CD4-positive, CD25-positive, alpha-beta regulatory T cell (primary cell): ENCODE data around the gene ROBO2. TPM values are rescaled to one million over a fixed set of nuclear protein-coding genes. Genes with fewer than 3 reads are reported as not detected.

Source experiments
- ATAC-seq, 2 donors: fragments of 150-1000 bp; cut with Tn5 transposase; one replicate each; pipeline ENCODE4 v1.10.0; 2021; ENCODE audit warnings: low read depth in 2 of 2, moderate number of reproducible peaks in 2 of 2, moderate library complexity in 1 of 2
- DNase-seq, 3 donors: peaks; one replicate each; pipeline versions ENCODE4 v3.0.0 to v3.0.0-alpha.2; 2012 to 2022; ENCODE audit warnings: mixed read lengths in 1 of 3
- H3K27ac ChIP-seq: one replicate; pipeline ENCODE4 v1.7.0; 2013; ENCODE audit warnings: mild to moderate bottlenecking, low read length; ENCODE audit not compliant: insufficient read depth, poor library complexity, severe bottlenecking
- H3K27me3 ChIP-seq: one replicate; pipeline ENCODE4 v1.7.0; 2013; ENCODE audit warnings: low read length; ENCODE audit not compliant: control insufficient read depth, insufficient read depth
- H3K36me3 ChIP-seq: one replicate; pipeline ENCODE4 v1.7.0; 2013; ENCODE audit warnings: mild to moderate bottlenecking, low read length, moderate library complexity; ENCODE audit not compliant: control insufficient read depth, insufficient read depth
- H3K4me1 ChIP-seq: 2 replicates; pipeline ENCODE4 v1.7.0; 2013; ENCODE audit warnings: mild to moderate bottlenecking, low read length; ENCODE audit not compliant: insufficient read depth, control insufficient read depth, poor library complexity, severe bottlenecking
- H3K4me3 ChIP-seq: one replicate; pipeline ENCODE4 v1.7.0; 2013; ENCODE audit warnings: low read depth, mild to moderate bottlenecking, low read length, moderate library complexity
- H3K9me3 ChIP-seq, 2 experiments: 1 replicate in 1 of 2; 2 replicates in 1 of 2; pipeline ENCODE4 v1.7.0; 2013; ENCODE audit warnings: low read length in 2 of 2, mild to moderate bottlenecking in 1 of 2, moderate library complexity in 1 of 2; ENCODE audit not compliant: control insufficient read depth in 2 of 2
- H3K27ac Mint-ChIP-seq, 3 donors: one replicate each; pipeline ENCODE4 v1.8.0; 2020 to 2022; ENCODE audit warnings: mild to moderate bottlenecking in 3 of 3, mixed read lengths in 3 of 3, moderate library complexity in 2 of 3
- H3K27me3 Mint-ChIP-seq: one replicate; pipeline ENCODE4 v1.8.0; 2022; ENCODE audit warnings: mild to moderate bottlenecking, mixed read lengths
- H3K36me3 Mint-ChIP-seq: one replicate; pipeline ENCODE4 v1.8.0; 2020; ENCODE audit warnings: mixed read lengths
- H3K4me1 Mint-ChIP-seq, 4 donors: one replicate each; pipeline ENCODE4 v1.8.0; 2020 to 2022; ENCODE audit warnings: mixed read lengths in 4 of 4, mild to moderate bottlenecking in 1 of 4
- H3K4me3 Mint-ChIP-seq, 4 donors: one replicate each; pipeline ENCODE4 v1.8.0; 2020 to 2022; ENCODE audit warnings: mild to moderate bottlenecking in 4 of 4, mixed read lengths in 4 of 4, moderate library complexity in 3 of 4
- H3K9me3 Mint-ChIP-seq, 7 donors: one replicate each; pipeline ENCODE4 v1.8.0; 2020 to 2022; ENCODE audit warnings: mixed read lengths in 7 of 7, mild to moderate bottlenecking in 3 of 7, moderate library complexity in 2 of 7
- polyA plus RNA-seq, 4 donors: library from polyadenylated mRNA; unstranded; fragments of 300-500 nt; fragmentation: Illumina TruSeq; gene quantifications; one replicate each; pipeline ENCODE4 v1.2.3, GENCODE V29; 2021
- total RNA-seq: library from RNA; stranded (reverse); gene quantifications from one replicate; pipeline ENCODE4 v1.2.3, GENCODE V29; 2022

Gene ROBO2
- total and polyA plus RNA-seq, 5 donors from 2014 or later: not detected

- Mint-ChIP-seq H3K27ac (no peak overlapping the region), H3K36me3 (no peaks in the 10 kb centered on the region), H3K9me3 (peaks cover 0 to 30% (median 9%) of the 10 kb centered on the region in 7 donors), H3K4me1 (no peaks in the 10 kb centered on the region), H3K4me3 (no peak overlapping the region), H3K27me3 (no peaks in the 10 kb centered on the region)
- Histone ChIP-seq H3K9me3 (peaks cover 0 to 4% of the 10 kb centered on the region in 2 experiments), H3K4me3 (no peak overlapping the region), H3K36me3 (no peaks in the 10 kb centered on the region), H3K27me3 (no peaks in the 10 kb centered on the region), H3K4me1 (no peaks in the 10 kb centered on the region), H3K27ac (no peak overlapping the region)
- ATAC-seq (no peak), DNase-seq (no peak)
These were observed 526.2 kb downstream of the ROBO2 start for GRCh38 chr3:77566055-77566454.

- Histone ChIP-seq H3K4me3 (no peak overlapping the region), H3K9me3 (peaks cover 4 to 10% of the 10 kb centered on the region in 2 experiments), H3K4me1 (no peaks in the 10 kb centered on the region), H3K27me3 (no peaks in the 10 kb centered on the region), H3K27ac (no peak overlapping the region), H3K36me3 (no peaks in the 10 kb centered on the region)
- no peaks in the 10 kb centered on the region for H3K27me3 Mint-ChIP-seq
- H3K36me3 Mint-ChIP-seq: no peaks in the 10 kb centered on the region
- no peak for DNase-seq
- H3K4me3 Mint-ChIP-seq: no peak overlapping the region
- H3K27ac Mint-ChIP-seq: no peak overlapping the region
- ATAC-seq: no peak
- H3K4me1 Mint-ChIP-seq: no peaks in the 10 kb centered on the region
- H3K9me3 Mint-ChIP-seq: peaks cover 6 to 29% (median 12%) of the 10 kb centered on the region in 7 donors
These were observed 532.2 kb downstream of the ROBO2 start for GRCh38 chr3:77571971-77572715.

GRCh38 chr3:77577264-77577663 is 537.4 kb downstream of the ROBO2 start:
- Mint-ChIP-seq H3K36me3 (no peaks in the 10 kb centered on the region), H3K4me3 (no peak overlapping the region), H3K9me3 (peaks cover 0 to 14% (median 6%) of the 10 kb centered on the region in 7 donors), H3K27me3 (no peaks in the 10 kb centered on the region), H3K4me1 (no peaks in the 10 kb centered on the region), H3K27ac (no peak overlapping the region)
- no peaks in the 10 kb centered on the region for H3K27me3 ChIP-seq
- peaks cover 0 to 8% of the 10 kb centered on the region in 2 experiments for H3K9me3 ChIP-seq
- no peak overlapping the region for H3K4me3 ChIP-seq
- H3K36me3 ChIP-seq: no peaks in the 10 kb centered on the region
- ATAC-seq: no peak
- DNase-seq: no peak
- no peak overlapping the region for H3K27ac ChIP-seq
- no peaks in the 10 kb centered on the region for H3K4me1 ChIP-seq

GRCh38 chr3:77586216-77586615 is 546.3 kb downstream of the ROBO2 start:
- no peak overlapping the region for H3K27ac ChIP-seq
- no peak overlapping the region for H3K27ac Mint-ChIP-seq
- H3K36me3 Mint-ChIP-seq: no peaks in the 10 kb centered on the region
- H3K4me1 ChIP-seq: no peaks in the 10 kb centered on the region
- no peaks in the 10 kb centered on the region for H3K27me3 ChIP-seq
- no peaks in the 10 kb centered on the region for H3K4me1 Mint-ChIP-seq
- H3K4me3 ChIP-seq: no peak overlapping the region
- H3K9me3 ChIP-seq: peaks cover 0 to 2% of the 10 kb centered on the region in 2 experiments
- no peaks in the 10 kb centered on the region for H3K27me3 Mint-ChIP-seq
- no peaks in the 10 kb centered on the region for H3K36me3 ChIP-seq
- H3K9me3 Mint-ChIP-seq: peaks cover 2 to 26% (median 7%) of the 10 kb centered on the region in 7 donors
- no peak overlapping the region for H3K4me3 Mint-ChIP-seq
- ATAC-seq: no peak
- DNase-seq: no peak

- DNase-seq: no peak
- Mint-ChIP-seq H3K27ac (no peak overlapping the region), H3K9me3 (peaks cover 0 to 26% (median 5%) of the 10 kb centered on the region in 7 donors), H3K4me1 (no peaks in the 10 kb centered on the region), H3K4me3 (no peak overlapping the region), H3K36me3 (no peaks in the 10 kb centered on the region), H3K27me3 (no peaks in the 10 kb centered on the region)
- H3K27me3 ChIP-seq: no peaks in the 10 kb centered on the region
- H3K9me3 ChIP-seq: no peaks in the 10 kb centered on the region
- no peak for ATAC-seq
- no peak overlapping the region for H3K4me3 ChIP-seq
- H3K4me1 ChIP-seq: no peaks in the 10 kb centered on the region
- no peak overlapping the region for H3K27ac ChIP-seq
- H3K36me3 ChIP-seq: no peaks in the 10 kb centered on the region
These were observed 549.0 kb downstream of the ROBO2 start for GRCh38 chr3:77588863-77589262.

- ATAC-seq: no peak
- Mint-ChIP-seq H3K27me3 (no peaks in the 10 kb centered on the region), H3K4me1 (no peaks in the 10 kb centered on the region)
These were observed 550.3 kb downstream of the ROBO2 start for GRCh38 chr3:77590191-77590590.

GRCh38 chr3:77595371-77595870 is 555.5 kb downstream of the ROBO2 start:
- DNase-seq (no peak), ATAC-seq (no peak)
- Histone ChIP-seq H3K27ac (no peak overlapping the region), H3K4me3 (no peak overlapping the region), H3K4me1 (no peaks in the 10 kb centered on the region), H3K36me3 (no peaks in the 10 kb centered on the region), H3K27me3 (no peaks in the 10 kb centered on the region), H3K9me3 (peaks cover 0 to 15% of the 10 kb centered on the region in 2 experiments)
- no peak overlapping the region for H3K4me3 Mint-ChIP-seq
- H3K36me3 Mint-ChIP-seq: no peaks in the 10 kb centered on the region
- H3K9me3 Mint-ChIP-seq: peaks cover 0 to 17% (median 6%) of the 10 kb centered on the region in 7 donors
- no peaks in the 10 kb centered on the region for H3K27me3 Mint-ChIP-seq
- H3K27ac Mint-ChIP-seq: no peak overlapping the region
- no peaks in the 10 kb centered on the region for H3K4me1 Mint-ChIP-seq

More at GRCh38 chr3:77590191-77590590, 550.3 kb downstream of the ROBO2 start:
- no peaks in the 10 kb centered on the region for H3K36me3 Mint-ChIP-seq
- peaks cover 0 to 2% of the 10 kb centered on the region in 2 experiments for H3K9me3 ChIP-seq
- no peaks in the 10 kb centered on the region for H3K4me1 ChIP-seq
- peaks cover 0 to 26% (median 5%) of the 10 kb centered on the region in 7 donors for H3K9me3 Mint-ChIP-seq
- H3K36me3 ChIP-seq: no peaks in the 10 kb centered on the region
- no peaks in the 10 kb centered on the region for H3K27me3 ChIP-seq
- no peak overlapping the region for H3K4me3 Mint-ChIP-seq
- DNase-seq: no peak
- no peak overlapping the region for H3K27ac Mint-ChIP-seq
- H3K4me3 ChIP-seq: no peak overlapping the region
- H3K27ac ChIP-seq: no peak overlapping the region

- H3K27me3 Mint-ChIP-seq: no peaks in the 10 kb centered on the region
These were observed 560.0 kb downstream of the ROBO2 start for GRCh38 chr3:77599948-77600347.

More at GRCh38 chr3:77599948-77600347, 560.0 kb downstream of the ROBO2 start:
- H3K4me3 ChIP-seq: no peak overlapping the region
- H3K9me3 Mint-ChIP-seq: peaks cover 0 to 30% (median 5%) of the 10 kb centered on the region in 7 donors
- H3K9me3 ChIP-seq: peaks cover 0 to 18% of the 10 kb centered on the region in 2 experiments
- DNase-seq (no peak), ATAC-seq (no peak)
- H3K36me3 Mint-ChIP-seq: no peaks in the 10 kb centered on the region
- H3K27me3 ChIP-seq: no peaks in the 10 kb centered on the region
- H3K27ac Mint-ChIP-seq: no peak overlapping the region
- no peaks in the 10 kb centered on the region for H3K4me1 Mint-ChIP-seq
- no peaks in the 10 kb centered on the region for H3K4me1 ChIP-seq
- H3K27ac ChIP-seq: no peak overlapping the region
- H3K4me3 Mint-ChIP-seq: no peak overlapping the region
- no peaks in the 10 kb centered on the region for H3K36me3 ChIP-seq
